VCaP (cell line): ENCODE results near the gene ROMO1.

Experiments
- H3K27ac ChIP-seq: fragments of 450-650 bp; 2 replicates; pipeline ENCODE4 v1.5.1; 2017
- CTCF ChIP-seq: fragments of 450-650 bp; conservative IDR thresholded peaks from 2 replicates; pipeline ENCODE4 v1.5.1; 2017; ENCODE audit warnings: mild to moderate bottlenecking, moderate library complexity

The ROMO1 gene

DNA sequence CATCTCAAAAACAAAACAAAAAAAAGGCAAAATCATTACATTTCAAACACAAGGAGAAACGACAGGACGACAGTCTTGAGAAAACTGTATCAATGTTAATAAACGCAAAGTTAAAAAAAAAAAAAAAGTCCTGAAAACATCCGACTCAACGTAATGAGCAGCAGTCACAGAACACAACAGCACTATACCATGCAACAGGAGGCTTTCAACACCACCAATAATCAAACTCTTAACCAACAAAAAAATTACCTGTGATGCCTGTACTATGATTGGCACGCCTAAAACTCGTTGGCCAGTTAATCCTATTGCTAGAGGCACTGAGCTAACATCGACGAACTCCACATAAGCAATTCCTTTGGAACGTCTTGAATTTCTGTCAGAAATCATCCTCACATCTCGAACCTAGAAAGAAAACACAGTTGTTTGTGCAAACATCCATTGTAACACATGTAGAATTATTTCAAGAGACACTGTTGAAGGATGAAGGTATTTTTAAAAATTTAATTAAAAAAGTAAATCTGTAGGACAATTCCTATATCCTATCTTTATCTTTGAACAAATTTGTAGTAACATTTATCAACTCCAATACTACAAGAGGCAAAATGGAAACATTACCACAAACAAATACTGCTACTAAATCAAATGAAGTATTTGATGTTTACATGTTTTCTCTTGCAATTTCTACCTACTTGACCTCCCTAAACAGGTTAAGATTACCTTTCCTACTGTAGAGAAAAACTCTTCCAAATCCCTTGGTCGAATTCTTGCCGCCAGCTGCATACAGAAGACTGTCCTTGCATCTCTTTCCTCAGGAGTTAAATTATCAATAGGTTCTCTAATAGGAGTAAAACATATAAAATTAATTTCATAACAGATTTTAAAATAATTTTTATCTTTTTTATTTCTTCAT is 25.4 kb downstream of the ROMO1 start:
- H3K27ac ChIP-seq: no peak overlapping the region
- no peak for TF ChIP-seq CTCF

- H3K27ac ChIP-seq: no peak overlapping the region
- TF ChIP-seq CTCF: no peak
Observed at GRCh38 chr20:35726842-35727711, 27.9 kb downstream of the ROMO1 start.

DNA sequence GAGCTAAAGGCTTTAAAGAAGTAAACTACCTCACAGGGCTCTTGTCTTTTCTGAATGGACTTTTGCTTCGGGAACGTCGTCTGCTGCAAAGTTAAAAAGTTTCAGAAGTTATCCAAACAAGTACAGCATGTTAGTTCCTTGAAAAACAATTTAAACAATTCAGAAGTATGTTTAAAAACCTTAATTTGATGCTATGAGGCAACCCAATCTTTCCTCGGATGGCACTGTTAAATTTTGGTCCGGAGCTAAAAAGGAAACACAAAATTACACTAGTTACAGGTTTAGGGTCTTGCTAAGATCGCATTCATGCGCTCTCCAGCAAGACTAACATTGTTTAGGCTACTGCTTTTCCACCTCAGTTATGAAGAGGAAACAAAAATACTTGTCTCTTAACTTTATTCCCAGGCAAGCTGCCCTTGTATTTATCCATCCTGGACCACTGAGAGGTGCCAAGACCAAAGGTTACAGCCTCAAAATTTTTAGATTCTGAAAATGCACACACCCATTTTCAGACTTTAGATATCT is 30.1 kb downstream of the ROMO1 start:
- no peak overlapping the region for H3K27ac ChIP-seq
- TF ChIP-seq CTCF: no peak

GRCh38 chr20:35729836-35730582 is 30.8 kb downstream of the ROMO1 start:
- no peak for TF ChIP-seq CTCF
- H3K27ac ChIP-seq: no peak overlapping the region

- H3K27ac ChIP-seq: no peak overlapping the region
- TF ChIP-seq CTCF: no peak
Observed at GRCh38 chr20:35730583-35731468, 31.6 kb downstream of the ROMO1 start.

DNA sequence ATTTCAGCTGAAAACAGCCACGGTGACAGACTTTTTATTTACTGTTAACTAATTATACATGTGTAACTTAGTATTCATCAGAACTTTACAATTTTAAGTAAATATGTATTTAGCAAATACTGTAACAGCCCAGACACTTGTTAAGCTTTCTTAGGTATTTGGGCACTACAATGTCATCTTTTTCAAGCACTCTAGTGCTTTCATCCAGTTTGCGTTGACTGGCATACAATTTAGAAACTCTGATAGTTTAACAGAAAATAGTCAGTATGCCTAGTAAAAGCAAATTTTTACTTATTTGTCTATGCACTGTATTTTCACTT is 32.2 kb downstream of the ROMO1 start:
- no peak overlapping the region for H3K27ac ChIP-seq
- TF ChIP-seq CTCF: no peak
